ENCODE measurements around the gene AIF1. TPM values are rescaled to one million over a fixed set of nuclear protein-coding genes. Genes with fewer than 3 reads are reported as not detected.

The AIF1 gene
- total RNA-seq, 5 donors from 2014 or later (not counting 1 experiment from before 2014, with no cell fraction given): 7.6 to 54.3 (median 18.1) TPM

DNA sequence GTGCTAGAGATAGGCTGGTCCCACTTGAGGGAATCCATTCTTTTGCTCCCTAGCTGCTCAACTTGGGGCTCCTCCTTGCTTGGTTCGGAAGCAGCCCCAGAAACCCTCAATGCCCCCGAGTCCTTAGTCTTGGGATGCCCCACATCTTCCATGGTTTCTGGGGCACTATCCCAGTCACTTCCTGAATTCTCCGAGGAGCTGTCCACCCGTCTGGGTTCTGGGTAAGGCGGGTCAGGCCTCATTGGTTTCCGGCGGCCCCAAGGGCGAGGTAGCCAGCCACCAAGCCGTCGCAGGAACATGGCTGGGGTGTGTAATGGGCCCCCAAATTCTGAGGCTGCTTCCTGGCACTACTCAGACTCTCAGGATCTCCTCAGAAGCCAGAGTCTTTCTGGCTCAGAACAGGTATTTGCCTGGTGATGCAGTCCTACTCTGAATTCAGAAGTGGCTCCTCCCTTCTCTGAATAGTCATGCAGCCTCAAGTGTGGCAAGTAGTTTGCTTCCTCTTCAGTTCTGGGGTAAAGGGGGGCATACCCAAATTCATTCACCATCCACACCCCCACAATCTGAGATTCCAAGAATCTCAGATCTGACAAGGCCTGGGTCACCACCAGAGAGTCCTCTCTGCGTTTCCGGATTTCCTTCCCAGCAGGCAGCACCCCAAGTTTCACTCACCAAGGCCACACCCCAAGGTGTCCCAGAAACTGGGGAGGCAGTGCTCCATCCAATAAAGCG is 44.8 kb downstream of the AIF1 start:
- Mint-ChIP-seq H3K4me3 (peak overlapping the region; percentile 89 to 92 (median 90)), H3K9me3 (no peaks in the 10 kb centered on the region), H3K4me1 (peaks cover 72 to 86% (median 76%) of the 10 kb centered on the region in 3 donors), H3K27me3 (no peaks in the 10 kb centered on the region), H3K27ac (peak overlapping the region; percentile 90 to 91), H3K36me3 (peaks cover 22% of the 10 kb centered on the region)
- H3K9me3 ChIP-seq: no peaks in the 10 kb centered on the region
- peaks cover 21 to 73% of the 10 kb centered on the region in 2 experiments for H3K4me1 ChIP-seq (ENCODE audit: control insufficient read depth in 1 of 2, extremely low read depth in 1 of 2, insufficient read depth in 2 of 2, low read length in 2 of 2)
- peaks cover 0 to 45% of the 10 kb centered on the region in 2 donors for H3K36me3 ChIP-seq (ENCODE audit: control insufficient read depth in 2 of 2, extremely low read depth in 1 of 2, insufficient read depth in 1 of 2, low read length in 1 of 2)
- H3K4me3 ChIP-seq (ENCODE audit: control insufficient read depth in 1 of 2, extremely low read depth in 1 of 2, low read length in 1 of 2): peak overlapping the region; percentile 73 to 82
- ChIA-PET POLR2A (interaction anchor here in 1 of 2 donors (1.0 kb wide), 1 partner anchor 469 kb away, joined by 3 read pairs; no protein-coding TSS in a partner anchor), CTCF (interaction anchor here (0.7 kb wide), 2 partner anchors 86 to 110 kb away, joined by 3 to 4 read pairs; no protein-coding TSS in a partner anchor)
- H3K27me3 ChIP-seq (replicated peaks in 1 of 2; ENCODE audit: control insufficient read depth in 2 of 2, extremely low read depth in 1 of 2, insufficient read depth in 2 of 2, low read length in 1 of 2): no peaks in the 10 kb centered on the region
- DNase-seq (peak in 5 of 35 experiments; percentile 17 to 53 (median 26)), ATAC-seq (replicated peaks in 1 of 4) (peak; percentile 34 to 42 (median 39))
- peak overlapping the region; percentile 73 for H3K27ac ChIP-seq (ENCODE audit: low read length)
- WGBS (ENCODE audit: insufficient coverage): 26% methylated on average over 9 of the region's 13 CpGs

DNA sequence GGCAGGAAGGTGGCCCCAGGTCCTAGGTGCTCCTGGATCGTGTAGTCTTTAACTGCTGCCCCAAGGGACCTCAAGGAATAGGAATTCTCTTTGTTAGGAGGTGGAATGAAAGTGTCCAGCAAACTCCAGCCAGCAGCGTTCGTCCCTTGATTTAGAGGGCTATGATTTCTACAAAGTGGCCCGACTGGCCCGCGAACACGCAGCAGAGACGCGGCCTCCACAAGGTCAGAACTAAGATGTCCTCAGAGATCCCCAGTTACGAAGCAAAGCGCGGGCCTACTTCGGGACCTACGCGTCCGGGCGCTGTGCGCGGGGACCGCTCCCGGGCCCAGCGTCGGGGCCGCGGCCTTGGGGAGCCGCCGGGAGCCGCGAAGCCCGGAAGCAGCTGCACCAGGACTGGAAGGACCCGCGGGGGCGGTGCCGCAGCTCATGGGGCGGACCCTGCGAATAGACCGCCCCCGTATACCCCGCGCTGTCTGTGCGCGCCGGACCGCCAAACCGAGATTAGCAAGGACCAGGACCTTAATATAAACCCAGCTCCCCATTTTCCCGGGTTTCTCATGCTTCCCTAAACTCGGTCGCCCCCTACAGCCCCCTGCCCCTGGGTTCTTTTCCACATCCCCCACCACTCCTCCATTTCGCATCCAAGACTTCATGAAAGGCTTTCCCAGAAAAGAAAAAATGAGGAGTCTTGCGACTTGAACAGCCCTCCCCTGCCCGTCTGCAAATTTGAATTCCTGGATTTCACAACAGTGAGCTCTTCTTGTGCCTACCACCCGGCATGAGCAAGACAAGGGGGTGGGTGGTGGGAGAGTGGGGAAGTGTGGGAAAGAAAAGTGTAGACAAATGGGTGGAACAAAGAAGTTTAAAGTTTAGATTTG is 45.6 kb downstream of the AIF1 start, which contains the start of gene C6orf47:
C6orf47 (minus strand) TSS at position 398 of the 881 bp plus-strand sequence. CDS start 831 bp downstream, outside the sequence.
- Mint-ChIP-seq H3K36me3 (peaks cover 23% of the 10 kb centered on the region), H3K9me3 (no peaks in the 10 kb centered on the region), H3K27me3 (no peaks in the 10 kb centered on the region), H3K4me3 (peak within 1 kb of the TSS; percentile 89 to 92 (median 90)), H3K27ac (peak within 1 kb of the TSS; percentile 90 to 91), H3K4me1 (peaks cover 73 to 81% (median 74%) of the 10 kb centered on the region in 3 donors)
- DNase-seq (peak; percentile 32 to 84 (median 58)), ATAC-seq (replicated peaks in 1 of 4) (peak; percentile 65 to 76 (median 74))
- Histone ChIP-seq H3K27me3 (replicated peaks in 1 of 2; ENCODE audit: control insufficient read depth in 2 of 2, extremely low read depth in 1 of 2, insufficient read depth in 2 of 2, low read length in 1 of 2) (no peaks in the 10 kb centered on the region), H3K36me3 (ENCODE audit: control insufficient read depth in 2 of 2, extremely low read depth in 1 of 2, insufficient read depth in 1 of 2, low read length in 1 of 2) (peaks cover 0 to 41% of the 10 kb centered on the region in 2 donors), H3K4me3 (ENCODE audit: control insufficient read depth in 1 of 2, extremely low read depth in 1 of 2, low read length in 1 of 2) (peak within 1 kb of the TSS; percentile 73 to 82), H3K9me3 (no peaks in the 10 kb centered on the region), H3K4me1 (ENCODE audit: control insufficient read depth in 1 of 2, extremely low read depth in 1 of 2, insufficient read depth in 2 of 2, low read length in 2 of 2) (peaks cover 21 to 73% of the 10 kb centered on the region in 2 experiments), H3K27ac (ENCODE audit: low read length) (peak within 1 kb of the TSS; percentile 73)
- POLR2A ChIA-PET: interaction anchor here in 1 of 2 donors (0.5 to 1.0 kb wide), 3 partner anchors 34 to 468 kb away, joined by 3 read pairs; no protein-coding TSS in a partner anchor
- WGBS (ENCODE audit: insufficient coverage): under 1% methylated on average over 38 of the region's 52 CpGs
- CTCF ChIA-PET: interaction anchor here in 1 of 2 donors (0.7 to 0.8 kb wide), 2 partner anchors 39 to 109 kb away, joined by 3 to 4 read pairs; no protein-coding TSS in a partner anchor

DNA sequence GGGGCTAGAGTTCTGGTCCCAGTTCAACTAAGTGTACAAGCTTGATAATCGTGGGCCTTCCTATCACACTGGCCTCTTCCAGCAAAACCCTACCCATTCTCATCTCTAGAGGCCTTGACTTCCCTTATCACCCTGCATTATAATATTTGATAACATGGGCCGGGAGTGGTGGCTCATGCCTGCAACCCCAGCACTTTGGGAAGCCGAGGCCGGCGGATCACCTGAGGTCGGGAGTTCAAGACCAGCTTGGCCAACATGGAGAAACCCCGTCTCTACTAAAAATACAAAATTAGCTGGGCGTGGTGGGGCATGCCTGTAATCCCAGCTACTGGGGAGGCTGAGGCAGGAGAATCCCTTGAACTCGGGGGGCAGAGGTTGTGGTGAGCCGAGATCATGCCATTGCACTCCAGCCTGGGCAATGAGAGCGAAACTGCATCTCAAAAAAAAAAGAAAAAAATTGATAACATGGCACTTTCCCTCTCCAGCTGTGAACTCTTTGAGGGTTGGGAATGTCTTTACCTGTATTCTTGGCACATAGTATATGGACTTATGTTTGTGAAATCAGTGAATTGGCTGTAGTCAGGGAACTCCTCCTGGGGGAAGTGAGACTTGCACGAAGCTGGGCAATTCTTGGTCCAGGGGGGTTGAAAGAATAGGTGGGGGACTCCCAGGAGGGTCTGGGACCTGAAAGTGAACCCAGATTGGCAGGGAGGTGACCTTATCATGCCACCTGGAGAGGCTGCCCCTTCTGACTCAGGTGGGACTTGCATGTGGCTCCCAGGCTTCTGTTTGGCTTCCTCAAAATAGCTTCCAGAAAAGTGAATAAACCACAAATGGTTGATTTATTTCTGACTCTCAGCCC is 46.5 kb downstream of the AIF1 start:
- Mint-ChIP-seq H3K36me3 (peaks cover 24% of the 10 kb centered on the region), H3K27me3 (no peaks in the 10 kb centered on the region), H3K27ac (peak overlapping the region; percentile 83 to 89), H3K9me3 (no peaks in the 10 kb centered on the region), H3K4me3 (peak overlapping the region; percentile 89 to 92 (median 90)), H3K4me1 (peaks cover 73 to 81% (median 74%) of the 10 kb centered on the region in 3 donors)
- WGBS (ENCODE audit: insufficient coverage): 100% methylated on average over 5 of the region's 12 CpGs
- Histone ChIP-seq H3K27me3 (replicated peaks in 1 of 2; ENCODE audit: control insufficient read depth in 2 of 2, extremely low read depth in 1 of 2, insufficient read depth in 2 of 2, low read length in 1 of 2) (no peaks in the 10 kb centered on the region), H3K9me3 (no peaks in the 10 kb centered on the region), H3K4me1 (ENCODE audit: control insufficient read depth in 1 of 2, extremely low read depth in 1 of 2, insufficient read depth in 2 of 2, low read length in 2 of 2) (peaks cover 23 to 77% of the 10 kb centered on the region in 2 experiments), H3K4me3 (ENCODE audit: control insufficient read depth in 1 of 2, extremely low read depth in 1 of 2, low read length in 1 of 2) (peak overlapping the region in 1 of 2 donors; percentile 82), H3K27ac (ENCODE audit: low read length) (peak overlapping the region; percentile 62), H3K36me3 (ENCODE audit: control insufficient read depth in 2 of 2, extremely low read depth in 1 of 2, insufficient read depth in 1 of 2, low read length in 1 of 2) (peaks cover 0 to 32% of the 10 kb centered on the region in 2 donors)
- DNase-seq (no peak), ATAC-seq (replicated peaks in 1 of 4) (no peak)
- POLR2A ChIA-PET: interaction anchor here (0.5 to 1.0 kb wide), 3 partner anchors 35 to 468 kb away, joined by 3 read pairs; no protein-coding TSS in a partner anchor
- CTCF ChIA-PET: interaction anchor here in 1 of 2 donors (0.8 kb wide), 1 partner anchor 40 kb away, joined by 3 read pairs; no protein-coding TSS in a partner anchor

DNA sequence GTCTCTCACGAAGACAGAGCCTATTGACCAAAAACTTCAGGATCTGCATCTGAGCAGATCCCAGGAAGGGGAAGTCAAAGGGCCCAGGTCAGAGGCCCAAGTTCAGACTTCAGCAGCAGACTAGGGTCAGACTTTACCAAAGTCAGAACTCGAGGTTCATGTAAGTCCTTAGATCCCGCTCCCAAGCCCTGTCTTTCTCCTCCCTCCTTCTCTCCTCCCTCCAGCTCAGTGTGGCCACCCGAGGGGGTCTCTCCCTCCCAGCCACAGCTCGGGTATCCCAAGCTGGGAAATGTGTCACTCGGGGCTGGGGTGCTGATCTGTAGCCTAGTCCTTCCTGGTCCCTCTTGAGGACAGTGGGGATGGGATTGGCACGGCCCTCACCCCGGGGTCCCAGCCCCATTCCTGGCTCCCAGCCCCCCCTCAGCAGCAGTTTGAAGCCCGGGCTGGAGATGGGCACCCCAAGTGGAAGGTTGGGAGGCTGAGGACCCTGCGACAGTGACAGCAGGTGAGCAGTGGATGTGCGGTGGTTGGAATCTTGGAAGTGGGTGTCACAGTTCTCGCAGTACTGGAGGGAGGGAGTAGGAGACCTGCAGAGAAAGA is 47.2 kb downstream of the AIF1 start:
- H3K27ac Mint-ChIP-seq: peak overlapping the region; percentile 61
- Histone ChIP-seq H3K27me3 (replicated peaks in 1 of 2; ENCODE audit: control insufficient read depth in 2 of 2, extremely low read depth in 1 of 2, insufficient read depth in 2 of 2, low read length in 1 of 2) (no peaks in the 10 kb centered on the region), H3K27ac (ENCODE audit: low read length) (no peak overlapping the region), H3K4me3 (ENCODE audit: control insufficient read depth in 1 of 2, extremely low read depth in 1 of 2, low read length in 1 of 2) (no peak overlapping the region), H3K9me3 (no peaks in the 10 kb centered on the region), H3K36me3 (ENCODE audit: control insufficient read depth in 2 of 2, extremely low read depth in 1 of 2, insufficient read depth in 1 of 2, low read length in 1 of 2) (peaks cover under 1 to 32% of the 10 kb centered on the region in 2 donors), H3K4me1 (ENCODE audit: control insufficient read depth in 1 of 2, extremely low read depth in 1 of 2, insufficient read depth in 2 of 2, low read length in 2 of 2) (peaks cover 28 to 81% of the 10 kb centered on the region in 2 experiments)
- peaks cover 23% of the 10 kb centered on the region for H3K36me3 Mint-ChIP-seq
- 95% methylated on average over 10 of the region's 12 CpGs for WGBS (ENCODE audit: insufficient coverage)
- H3K27me3 Mint-ChIP-seq: no peaks in the 10 kb centered on the region
- DNase-seq (no peak), ATAC-seq (replicated peaks in 1 of 4) (no peak)
- peaks cover 76 to 84% (median 80%) of the 10 kb centered on the region in 3 donors for H3K4me1 Mint-ChIP-seq
- ChIA-PET POLR2A (interaction anchor here (0.6 kb wide), 2 partner anchors 74 to 280 kb away, joined by 3 to 5 read pairs; partner anchors contain the start of gene CLIC1 (in 1 of the 2)), CTCF (interaction anchor here in 1 of 2 donors (0.7 kb wide), 1 partner anchor 195 kb away, joined by 3 read pairs; no protein-coding TSS in a partner anchor)
- no peaks in the 10 kb centered on the region for H3K9me3 Mint-ChIP-seq
- peak overlapping the region; percentile 89 to 92 (median 90) for H3K4me3 Mint-ChIP-seq

Data from T-cell (primary cell).